Kidney (tissue), 14 donors: ENCODE results near the gene CNN1. TPM values are rescaled to one million over a fixed set of nuclear protein-coding genes. Genes with fewer than 3 reads are reported as not detected.
"Not testable (repeated sequence)": the region's sequence is repeated elsewhere in the genome, so short reads cannot be mapped to it uniquely, and the experiment has no call there.

Experiments
- DNase-seq, 5 donors: peaks; one replicate each; pipeline ENCODE4 v3.0.0-alpha.2; 2013 to 2020
- FAIRE-seq: peaks from 2 replicates; lab custom pipeline; 2012; peaks lifted over from hg19 to GRCh38; lab: Jason Lieb, UNC
- H3K27ac ChIP-seq, 2 donors: one replicate each; pipeline ENCODE4 v1.7.0; 2013; ENCODE audit warnings: low read depth in 2 of 2, low read length in 2 of 2, inconsistent platforms in 1 of 2
- H3K27me3 ChIP-seq: one replicate; pipeline ENCODE4 v1.7.1; 2013; ENCODE audit warnings: low read length, inconsistent platforms; ENCODE audit not compliant: control insufficient read depth, insufficient read depth
- H3K36me3 ChIP-seq, 3 donors: one replicate each; pipeline versions ENCODE4 v1.7.0 to v1.7.1; 2013; ENCODE audit warnings: low read length in 3 of 3, control low read depth in 1 of 3, inconsistent platforms in 1 of 3; ENCODE audit not compliant: insufficient read depth in 3 of 3, control insufficient read depth in 2 of 3
- H3K4me1 ChIP-seq, 3 donors: one replicate each; pipeline versions ENCODE4 v1.7.0 to v1.7.1; 2013; ENCODE audit warnings: low read length in 3 of 3, inconsistent platforms in 1 of 3, low read depth in 1 of 3; ENCODE audit not compliant: control insufficient read depth in 2 of 3, insufficient read depth in 2 of 3
- H3K4me3 ChIP-seq, 3 donors: one replicate each; pipeline versions ENCODE4 v1.7.0 to v1.8.1; 2013; ENCODE audit warnings: low read length in 3 of 3, control low read depth in 1 of 3, inconsistent platforms in 1 of 3
- H3K9ac ChIP-seq, 3 donors: one replicate each; pipeline versions ENCODE4 v1.7.0 to v1.7.1; 2013; ENCODE audit warnings: low read length in 3 of 3, control low read depth in 1 of 3, inconsistent platforms in 1 of 3
- H3K9me3 ChIP-seq, 3 donors: one replicate each; pipeline versions ENCODE4 v1.7.0 to v1.7.1; 2013; ENCODE audit warnings: low read length in 3 of 3, control low read depth in 1 of 3, inconsistent platforms in 1 of 3; ENCODE audit not compliant: control insufficient read depth in 2 of 3, insufficient read depth in 1 of 3
- CTCF ChIP-seq: IDR thresholded peaks from 3 replicates; pipeline ENCODE4 v1.5.1; 2012; ENCODE audit warnings: mild to moderate bottlenecking, moderate library complexity, borderline replicate concordance; ENCODE audit not compliant: insufficient read depth; ENCODE audit errors: extremely low read depth
- intact Hi-C: fragments of 100-400 bp; cut with DNase I; formaldehyde crosslinking; loops from one replicate; pipeline ENCODE4 v1.11.1; 2022
- polyA plus RNA-seq: library from polyadenylated mRNA; stranded (reverse); fragments of 350-450 nt; fragmentation: Illumina TruSeq; extraction: RNeasy Lipid Tissue Mini Kit (QIAGEN cat#74804); gene quantifications from one replicate; pipeline ENCODE4 v1.2.3, GENCODE V29; 2014; ENCODE audit warnings: low read depth, low replicate concordance; ENCODE audit not compliant: insufficient read depth
- total RNA-seq: library from RNA; stranded (reverse); fragmentation: NEBNext Ultra II Directional; extraction: Animal tissue kit (Norgen Biotek cat#: 25700); gene quantifications from one replicate; pipeline ENCODE4 v1.2.1, GENCODE V29; 2021
- donor health status: control.
- donor health status: control.
- donor health status: control.
- donor health status: control.
- donor health status: control.
- donor health status: DM: yes; HTN: yes; CAD: no.
- donor health status: Normal renal cell carcinoma (clear cell type).

The CNN1 gene
- total and polyA plus RNA-seq, 2 donors from 2014 or later = 42.2 to 47.8 TPM

GRCh38 chr19:11566164-11566563 lies 27.5 kb downstream of the CNN1 start:
- FAIRE-seq = no peak
- Histone ChIP-seq H3K9ac (no peak overlapping the region), H3K27ac (no peak overlapping the region), H3K36me3 (no peaks in the 10 kb centered on the region), H3K4me1 (no peaks in the 10 kb centered on the region), H3K4me3 (no peak overlapping the region), H3K9me3 (no peaks in the 10 kb centered on the region), H3K27me3 (no peaks in the 10 kb centered on the region)
- intact Hi-C loops = no loop called here
- no peak for DNase-seq
- TF ChIP-seq CTCF = no peak

- no peaks in the 10 kb centered on the region for H3K4me1 ChIP-seq
- no peaks in the 10 kb centered on the region for H3K36me3 ChIP-seq
- no peak overlapping the region for H3K27ac ChIP-seq
- intact Hi-C loops = no loop called here
- H3K27me3 ChIP-seq = no peaks in the 10 kb centered on the region
- H3K9me3 ChIP-seq = no peaks in the 10 kb centered on the region
- FAIRE-seq (no peak), DNase-seq (peak in 4 of 5 donors; percentile 10 to 46 (median 22))
- H3K9ac ChIP-seq = no peak overlapping the region
- TF ChIP-seq CTCF = no peak
- no peak overlapping the region for H3K4me3 ChIP-seq
These were observed 31.4 kb downstream of the CNN1 start for GRCh38 chr19:11570039-11570462.

GRCh38 chr19:11573354-11573753 lies 34.7 kb downstream of the CNN1 start:
- FAIRE-seq, H3K9ac ChIP-seq, H3K4me3 ChIP-seq, intact Hi-C loops, H3K9me3 ChIP-seq, H3K4me1 ChIP-seq, H3K27ac ChIP-seq, H3K27me3 ChIP-seq, H3K36me3 ChIP-seq, DNase-seq: not testable (repeated sequence)

- H3K27ac ChIP-seq, H3K9me3 ChIP-seq, FAIRE-seq, H3K4me3 ChIP-seq, DNase-seq, H3K27me3 ChIP-seq, H3K9ac ChIP-seq, intact Hi-C loops, H3K36me3 ChIP-seq: not testable (repeated sequence)
- H3K4me1 ChIP-seq = peaks cover 0 to 10% (median 0%) of the 10 kb centered on the region in 3 donors
These were observed 35.1 kb downstream of the CNN1 start for GRCh38 chr19:11573763-11574162.
